K562 (cell line): ENCODE results near the gene SLC22A7.

Experiments
- CEBPB ChIP-seq: fragments of 450-650 bp; IDR thresholded peaks from 2 replicates; pipeline ENCODE4 v1.6.1; 2016; ENCODE audit warnings: missing genetic modification characterization, missing compliant biosample characterization
- SMARCA5 ChIP-seq: fragments of 450-650 bp; IDR thresholded peaks from 2 replicates; pipeline ENCODE4 v1.6.1; 2016
- ZNF143 ChIP-seq: sonication (generic); formaldehyde crosslinking; IDR thresholded peaks from 2 replicates; pipeline ENCODE4 v1.9.0; 2022; ENCODE audit warnings: mild to moderate bottlenecking, missing genetic modification reagents

DNA sequence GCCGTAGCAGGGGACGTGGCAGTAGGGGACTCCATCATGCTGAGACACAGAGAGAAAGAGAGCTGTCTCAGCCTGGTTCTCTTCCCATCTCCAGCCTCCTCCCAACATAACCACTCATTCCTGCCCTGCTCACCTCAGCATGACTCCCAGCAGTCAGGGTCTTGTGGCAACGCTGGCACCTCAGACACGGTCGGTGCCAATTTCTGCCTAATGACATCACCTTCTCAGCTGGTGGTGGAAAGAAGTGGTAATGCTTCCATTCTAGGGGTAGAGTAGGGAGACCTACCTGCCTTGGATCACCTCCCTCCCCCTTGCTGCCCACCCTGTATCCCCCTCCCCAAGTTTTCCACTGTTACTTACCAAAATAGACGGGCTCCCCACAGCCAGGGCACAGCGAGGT lies 8.0 kb downstream of the SLC22A7 start:
- no peak for TF ChIP-seq CEBPB (tag)
- no peak for TF ChIP-seq SMARCA5
- TF ChIP-seq ZNF143 (CRISPR knock-in tag): no peak
